Fibroblast of gingiva (primary cell): ENCODE results near the gene ATP9A.
"Not testable (repeated sequence)": the region's sequence is repeated elsewhere in the genome, so short reads cannot be mapped to it uniquely, and the experiment has no call there.

ENCODE experiments used
- DNase-seq: peaks from one replicate; pipeline ENCODE4 v3.0.0-alpha.2; 2011; ENCODE audit warnings: low read depth

Gene ATP9A

DNA sequence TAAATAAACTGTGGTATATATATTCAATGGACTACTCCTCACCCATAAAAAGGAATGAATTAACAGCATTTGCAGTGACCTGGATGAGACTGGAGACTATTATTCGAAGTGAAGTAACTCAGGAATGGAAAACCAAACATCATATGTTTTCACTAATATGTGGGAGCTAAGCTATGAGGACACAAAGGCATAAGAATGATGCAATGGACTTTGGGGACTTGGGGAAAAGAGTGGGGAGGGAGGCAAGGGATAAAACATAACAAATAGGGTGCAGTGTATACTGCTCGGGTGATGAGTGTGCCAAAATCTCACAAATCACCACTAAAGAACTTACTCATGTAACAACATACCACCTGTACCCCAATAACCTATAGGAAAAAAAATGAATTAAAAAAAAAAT is 45.2 kb downstream of the ATP9A start:
- DNase-seq: peak; percentile 24

DNA sequence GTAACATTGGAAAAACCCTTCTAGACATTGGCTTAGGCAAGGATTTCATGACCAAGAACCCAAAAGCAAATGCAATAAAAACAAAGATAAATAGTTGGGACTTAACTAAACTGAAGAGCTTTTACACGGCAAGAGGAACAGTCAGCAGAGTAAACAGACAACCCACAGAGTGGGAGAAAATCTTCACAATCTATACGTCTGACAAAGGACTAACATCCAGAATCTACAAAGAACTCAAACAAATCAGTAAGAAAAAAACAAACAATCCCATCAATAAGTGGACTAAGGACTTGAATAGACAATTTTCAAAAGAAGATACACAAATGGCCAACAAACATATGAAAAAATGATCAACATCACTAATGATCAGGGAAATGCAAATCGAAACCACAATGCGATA is 45.9 kb downstream of the ATP9A start:
- DNase-seq: not testable (repeated sequence)

- DNase-seq: no peak
Observed at GRCh38 chr20:51720854-51721253, 47.3 kb downstream of the ATP9A start.

- DNase-seq: no peak
Observed at GRCh38 chr20:51720384-51720783, 47.8 kb downstream of the ATP9A start.

- DNase-seq: no peak
Observed at GRCh38 chr20:51715856-51716185, 52.4 kb downstream of the ATP9A start.

DNA sequence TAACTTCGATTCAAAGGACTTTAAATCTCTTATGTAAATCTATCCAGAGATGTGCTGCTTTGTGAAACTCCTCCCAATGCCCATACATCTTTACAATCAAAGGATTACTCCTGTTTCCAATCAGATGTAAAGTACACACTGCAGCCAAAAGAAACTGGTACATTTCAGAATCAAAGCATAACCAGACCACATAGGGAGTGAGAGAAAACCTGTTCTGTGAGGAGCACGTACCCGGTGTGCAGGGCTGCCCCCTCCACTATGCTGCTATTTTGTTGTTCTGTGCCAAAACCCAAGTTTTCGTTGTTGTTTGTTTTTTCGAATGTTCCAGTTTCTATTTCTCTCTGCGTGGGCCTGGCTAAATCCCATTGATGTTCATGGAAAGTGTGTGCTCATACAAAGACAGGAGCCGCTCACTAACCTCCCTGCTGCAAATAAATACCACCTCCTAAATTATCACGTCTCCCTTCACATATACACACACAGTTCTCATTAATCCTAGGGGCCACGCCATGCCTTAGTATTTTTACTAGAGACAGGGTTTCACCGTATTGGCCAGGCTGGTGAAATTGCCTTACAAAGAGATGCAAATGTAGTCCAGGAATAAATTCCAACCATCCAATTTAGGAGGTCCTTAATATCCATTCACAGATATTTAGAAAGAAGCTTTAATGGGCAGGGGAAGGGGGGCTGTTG is 52.9 kb downstream of the ATP9A start:
- DNase-seq: no peak

DNA sequence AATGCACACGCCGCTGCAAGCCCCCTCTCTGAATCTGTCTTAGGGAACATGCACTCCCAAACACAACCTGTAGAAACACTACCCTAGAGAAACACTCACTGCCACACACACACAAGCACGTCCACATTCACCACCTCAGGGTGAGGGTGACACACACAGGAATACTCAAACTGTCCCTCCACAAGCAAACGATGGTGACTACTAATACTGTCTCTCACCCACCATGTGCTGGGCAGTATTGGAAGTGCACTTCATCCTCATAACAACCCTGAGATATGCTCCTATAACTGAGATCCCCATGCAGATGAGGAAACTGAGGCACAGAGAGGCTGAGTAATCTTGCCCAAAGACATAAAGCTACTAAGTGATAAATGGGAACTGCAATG is 55.0 kb downstream of the ATP9A start:
- no peak for DNase-seq

DNA sequence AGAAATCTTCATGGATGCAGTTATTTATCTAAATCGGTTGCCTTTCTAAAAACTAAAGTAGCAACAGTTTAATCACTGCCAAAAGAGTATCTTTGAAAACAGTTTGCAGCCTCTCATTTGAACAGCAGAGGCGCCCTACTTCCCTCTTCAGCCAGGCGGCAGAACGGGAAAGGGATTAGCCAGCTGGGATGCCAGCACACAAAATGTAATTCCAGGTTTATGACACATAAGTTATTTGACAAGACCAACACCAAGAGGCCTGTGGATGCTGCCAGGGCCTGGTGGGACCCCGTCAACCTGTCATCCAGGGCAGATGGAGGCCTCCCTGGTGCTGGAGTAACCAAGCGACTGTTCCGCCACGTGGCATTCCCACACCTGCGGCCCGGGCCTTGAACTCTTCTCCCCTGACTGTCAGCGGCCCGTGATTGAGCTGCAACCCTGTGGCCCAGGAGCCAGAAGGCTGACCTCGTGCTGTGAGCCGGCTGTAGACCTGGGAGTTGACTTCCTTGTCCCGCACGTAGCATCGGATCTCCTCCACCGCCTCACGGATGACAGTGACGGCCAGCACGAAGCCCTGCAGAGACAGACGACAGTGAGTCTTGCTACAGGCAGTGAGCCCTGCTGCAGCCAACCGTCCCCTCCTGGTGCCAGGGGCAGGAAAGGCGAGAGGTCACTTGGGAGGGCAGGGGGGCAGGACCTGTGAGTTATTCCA is 55.5 kb downstream of the ATP9A start:
- peak; percentile 24 for DNase-seq

- DNase-seq: no peak
Observed at GRCh38 chr20:51711426-51711825, 56.8 kb downstream of the ATP9A start.

- DNase-seq: no peak
Observed at GRCh38 chr20:51710361-51710894, 57.8 kb downstream of the ATP9A start.

DNA sequence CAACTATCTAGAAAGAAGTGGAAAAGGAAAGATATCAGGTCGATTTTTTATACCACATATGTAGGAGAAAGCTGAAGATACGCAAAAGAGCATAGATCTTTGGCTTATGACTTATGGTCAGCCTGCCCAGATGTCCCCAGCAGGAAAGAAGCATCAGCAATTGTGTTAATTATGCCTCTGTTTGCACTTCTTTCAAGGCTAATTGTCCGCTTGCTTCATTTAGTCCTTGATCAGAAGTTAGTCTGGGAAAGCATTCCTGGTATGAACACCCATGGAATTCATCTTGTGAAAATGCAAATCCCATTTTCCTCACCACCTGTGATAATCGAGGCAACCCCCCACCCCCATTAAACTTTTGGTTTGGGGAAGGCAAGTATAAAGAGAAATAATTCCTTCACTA is 62.8 kb downstream of the ATP9A start:
- no peak for DNase-seq

GRCh38 chr20:51703400-51704287 is 64.5 kb downstream of the ATP9A start:
- no peak for DNase-seq

- no peak for DNase-seq
Observed at GRCh38 chr20:51702556-51702955, 65.6 kb downstream of the ATP9A start.

- DNase-seq: peak; percentile 26
Observed at GRCh38 chr20:51700809-51701285, 67.3 kb downstream of the ATP9A start.

GRCh38 chr20:51698252-51698651 is 69.9 kb downstream of the ATP9A start:
- DNase-seq: no peak

DNA sequence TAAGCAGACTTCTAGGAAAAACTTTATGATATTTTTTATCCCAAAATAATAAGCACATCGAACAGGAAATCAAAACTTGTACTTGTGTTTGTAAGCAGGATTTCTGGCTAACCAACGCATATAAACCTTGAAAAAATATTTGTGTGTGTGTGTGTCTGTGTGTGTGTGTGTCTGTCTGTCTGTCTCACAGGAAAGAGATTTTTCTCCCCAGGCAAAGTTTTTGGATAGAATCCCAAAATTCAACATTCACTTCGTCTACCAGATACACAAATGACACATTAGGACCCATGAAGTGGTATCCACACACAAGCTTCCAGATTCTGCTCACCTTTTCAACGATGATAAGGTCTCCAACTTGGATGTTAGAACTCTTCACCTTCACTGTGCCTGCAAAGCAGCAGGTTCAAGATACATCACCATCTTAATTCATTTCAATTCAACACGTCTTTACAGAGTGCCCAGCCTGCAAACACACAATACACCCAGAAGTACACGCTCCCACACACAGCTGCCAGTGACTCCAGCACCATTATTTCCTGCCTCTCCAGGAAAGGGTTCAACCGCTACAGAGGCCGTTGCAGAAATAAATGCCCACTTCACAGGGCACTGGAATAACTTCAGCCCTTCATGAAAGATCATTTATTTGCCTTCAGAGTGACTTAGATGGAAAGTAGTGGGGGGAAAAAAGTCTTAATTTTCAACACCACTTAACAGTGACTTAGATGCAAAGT is 70.9 kb downstream of the ATP9A start:
- DNase-seq: no peak

DNA sequence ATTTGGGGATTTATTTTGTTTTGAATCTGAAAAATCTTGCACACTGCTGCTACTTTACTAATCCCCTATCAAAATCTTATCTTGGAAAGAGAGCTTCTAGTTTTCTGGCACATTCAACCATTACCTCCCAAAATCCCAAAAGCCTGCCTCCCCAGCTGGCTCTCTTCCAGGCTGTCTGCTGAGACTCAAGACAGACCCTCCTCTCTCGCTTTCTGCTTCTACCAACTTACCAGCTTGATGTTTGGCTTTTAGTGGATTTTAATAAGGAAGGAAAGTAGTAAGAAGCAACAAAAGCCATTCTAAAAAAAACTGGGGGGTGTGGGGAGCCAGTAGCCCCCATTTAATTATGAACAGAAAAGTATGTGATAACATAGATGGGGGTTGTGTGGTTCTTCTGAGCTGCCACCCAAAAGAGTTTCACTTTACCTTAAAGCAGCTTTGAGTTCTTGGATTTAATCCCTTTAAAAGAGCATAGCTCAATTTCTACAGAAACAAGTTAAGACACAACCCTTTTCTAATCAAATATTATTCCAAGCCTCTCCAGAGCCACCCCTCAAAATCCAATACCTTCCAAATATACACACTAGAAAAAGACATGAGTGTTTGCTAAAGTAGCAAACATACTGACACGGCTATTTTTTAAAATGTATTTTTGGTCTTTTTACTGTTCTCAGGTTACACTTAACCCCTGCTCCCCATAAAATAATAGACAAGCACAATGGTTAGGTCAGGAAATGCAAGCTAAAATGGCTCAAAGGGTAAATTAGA is 71.7 kb downstream of the ATP9A start:
- DNase-seq: no peak

GRCh38 chr20:51695574-51696303 is 72.5 kb downstream of the ATP9A start:
- DNase-seq: peak; percentile 59

- no peak for DNase-seq
Observed at GRCh38 chr20:51692806-51693400, 75.3 kb downstream of the ATP9A start.

DNA sequence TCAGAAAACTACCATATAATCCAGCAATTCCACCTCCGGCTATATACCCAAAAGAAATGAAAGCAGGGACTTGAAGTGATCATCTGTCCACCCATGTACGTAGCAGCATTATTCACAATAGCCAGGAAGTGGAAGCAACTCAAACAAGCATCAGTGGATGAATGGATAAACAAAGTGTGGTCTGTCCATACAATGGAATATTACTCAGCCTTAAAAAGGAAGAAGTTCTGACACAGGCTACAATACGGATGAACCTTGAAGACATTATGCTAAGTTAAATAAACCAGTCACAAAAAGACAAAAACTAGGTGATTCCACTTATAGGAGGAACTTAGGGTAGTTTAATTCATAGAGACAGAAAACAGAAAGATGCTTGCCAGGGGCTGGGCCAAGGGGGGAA is 76.5 kb downstream of the ATP9A start:
- DNase-seq: no peak
